Trophoblast cell (in vitro differentiated cells and primary cell): ENCODE data around the gene FAM200B. TPM values are rescaled to one million over a fixed set of nuclear protein-coding genes. Genes with fewer than 3 reads are reported as not detected.

Experiments used
- DNase-seq, 2 donors: peaks; one replicate each; pipeline ENCODE4 v3.0.0-alpha.2; 2016
- H2AFZ ChIP-seq: 2 replicates; pipeline ENCODE4 v1.6.1; 2013; ENCODE audit warnings: low read length, moderate library complexity, mild to moderate bottlenecking; ENCODE audit not compliant: insufficient read depth, poor library complexity
- H2AK5ac ChIP-seq: 2 replicates; pipeline ENCODE4 v1.6.1; 2013; ENCODE audit warnings: mild to moderate bottlenecking, low read length
- H2BK120ac ChIP-seq: 2 replicates; pipeline ENCODE4 v1.6.1; 2013; ENCODE audit warnings: low read length, mild to moderate bottlenecking, moderate library complexity; ENCODE audit not compliant: insufficient read depth, poor library complexity
- H2BK12ac ChIP-seq: 2 replicates; pipeline ENCODE4 v1.6.1; 2013; ENCODE audit warnings: mild to moderate bottlenecking, low read length, moderate library complexity
- H2BK5ac ChIP-seq: 2 replicates; pipeline ENCODE4 v1.6.1; 2013; ENCODE audit warnings: low read length, low read depth, moderate library complexity, mild to moderate bottlenecking; ENCODE audit not compliant: poor library complexity
- H3K14ac ChIP-seq: 2 replicates; pipeline ENCODE4 v1.6.1; 2013; ENCODE audit warnings: mild to moderate bottlenecking, low read length
- H3K18ac ChIP-seq: 2 replicates; pipeline ENCODE4 v1.6.1; 2013; ENCODE audit warnings: mild to moderate bottlenecking, low read length
- H3K23ac ChIP-seq: 2 replicates; pipeline ENCODE4 v1.6.1; 2013; ENCODE audit warnings: low read length
- H3K27ac ChIP-seq: 2 replicates; pipeline ENCODE4 v1.5.1; 2013; ENCODE audit warnings: low read depth, mild to moderate bottlenecking, inconsistent platforms, low read length, moderate library complexity
- H3K27me3 ChIP-seq: 2 replicates; pipeline ENCODE4 v1.6.1; 2013; ENCODE audit warnings: inconsistent platforms, mild to moderate bottlenecking, low read length, moderate library complexity; ENCODE audit not compliant: insufficient read depth
- H3K36me3 ChIP-seq, 2 experiments: 1 replicate in 1 of 2; 2 replicates in 1 of 2; pipeline ENCODE4 v1.6.1; 2013; ENCODE audit warnings: low read length in 2 of 2, mild to moderate bottlenecking in 2 of 2, moderate library complexity in 1 of 2; ENCODE audit not compliant: insufficient read depth in 2 of 2, control insufficient read depth in 1 of 2
- H3K4ac ChIP-seq: 2 replicates; pipeline ENCODE4 v1.6.1; 2013; ENCODE audit warnings: low read depth, mild to moderate bottlenecking, low read length, moderate library complexity
- H3K4me1 ChIP-seq, 2 experiments: 1 replicate in 1 of 2; 2 replicates in 1 of 2; pipeline ENCODE4 v1.6.1; 2013; ENCODE audit warnings: low read length in 2 of 2, mild to moderate bottlenecking in 2 of 2, moderate library complexity in 1 of 2; ENCODE audit not compliant: insufficient read depth in 2 of 2, control insufficient read depth in 1 of 2
- H3K4me2 ChIP-seq: 2 replicates; pipeline ENCODE4 v1.6.1; 2013; ENCODE audit warnings: inconsistent platforms, mild to moderate bottlenecking, low read length, moderate library complexity
- H3K4me3 ChIP-seq: 2 replicates; pipeline ENCODE4 v1.5.1; 2013; ENCODE audit warnings: mild to moderate bottlenecking, low read depth, low read length, inconsistent platforms
- H3K79me1 ChIP-seq: one replicate; pipeline ENCODE4 v1.6.1; 2013; ENCODE audit warnings: low read length
- H3K79me2 ChIP-seq: 2 replicates; pipeline ENCODE4 v1.6.1; 2013; ENCODE audit warnings: low read length, mild to moderate bottlenecking; ENCODE audit not compliant: control insufficient read depth, insufficient read depth, poor library complexity
- H3K9ac ChIP-seq: 2 replicates; pipeline ENCODE4 v1.6.1; 2013; ENCODE audit warnings: mild to moderate bottlenecking, low read length
- H3K9me3 ChIP-seq: 2 replicates; pipeline ENCODE4 v1.6.1; 2013; ENCODE audit warnings: low read depth, mild to moderate bottlenecking, control low read depth, inconsistent platforms, low read length; ENCODE audit not compliant: insufficient read depth
- H4K12ac ChIP-seq: 2 replicates; pipeline ENCODE4 v1.6.1; 2013; ENCODE audit warnings: low read depth, mild to moderate bottlenecking, low read length, moderate library complexity
- H4K8ac ChIP-seq: 2 replicates; pipeline ENCODE4 v1.6.1; 2013; ENCODE audit warnings: low read depth, mild to moderate bottlenecking, low read length, moderate library complexity
- H4K91ac ChIP-seq: one replicate; pipeline ENCODE4 v1.6.1; 2013; ENCODE audit warnings: low read depth, mild to moderate bottlenecking, low read length, moderate library complexity
- WGBS: extraction: QIAGEN DNeasy Blood & Tissue Kit; methylation state at CpG from one replicate; pipeline ENCODE4 v1.1.7; 2013; ENCODE audit warnings: missing lambda C conversion rate; ENCODE audit not compliant: insufficient read length, insufficient coverage; ENCODE audit errors: extremely low coverage; 5-methylcytosine and 5-hydroxymethylcytosine counted together
- polyA plus RNA-seq: library from polyadenylated mRNA; stranded (reverse); fragments of 200-250 nt; gene quantifications from 2 replicates; pipeline ENCODE4 v1.2.3, GENCODE V29; 2013

The FAM200B gene
- polyA plus RNA-seq, result 60.1 and 63.5 TPM in 2 replicates

GRCh38 chr4:15681372-15682241, at the start of gene FAM200B:
FAM200B (plus strand) TSS chr4:15681827; CDS start chr4:15686978, 5,151 bp downstream.
- WGBS, result no CpG with 5 or more reads among the region's 56 CpGs

GRCh38 chr4:15636818-15637217, 44.8 kb upstream of the FAM200B start:
- Histone ChIP-seq H3K4me2 (no peak overlapping the region), H2BK120ac (no peak overlapping the region), H3K9me3 (no peaks in the 10 kb centered on the region), H2AK5ac (no peak overlapping the region), H4K91ac (no peak overlapping the region), H3K4ac (no peak overlapping the region), H3K9ac (no peak overlapping the region), H3K4me1 (no peaks in the 10 kb centered on the region), H3K4me3 (no peak overlapping the region), H3K27ac (no peak overlapping the region), H2BK5ac (no peak overlapping the region), H3K18ac (no peak overlapping the region), H3K14ac (no peak overlapping the region), H3K27me3 (no peaks in the 10 kb centered on the region), H4K12ac (no peak overlapping the region), H2BK12ac (no peak overlapping the region), H2AFZ (no peak overlapping the region), H3K36me3 (peaks cover 10 to 15% of the 10 kb centered on the region in 2 experiments), H3K79me1 (no peaks in the 10 kb centered on the region), H3K23ac (no peak overlapping the region), H3K79me2 (no peaks in the 10 kb centered on the region), H4K8ac (no peak overlapping the region)
- no CpG with 5 or more reads among the region's 1 CpG for WGBS
- peak in 1 of 2 donors; percentile 21 for DNase-seq

More at GRCh38 chr4:15681372-15682241, at the start of gene FAM200B:
- H3K4me1 ChIP-seq, result peaks cover 2 to 8% of the 10 kb centered on the region in 2 experiments
- H4K12ac ChIP-seq, result peak within 1 kb of the TSS; percentile 78
- H3K23ac ChIP-seq, result no peak within 1 kb of the TSS
- H4K8ac ChIP-seq, result peak within 1 kb of the TSS; percentile 94
- peak within 1 kb of the TSS; percentile 95 for H2AK5ac ChIP-seq
- no peaks in the 10 kb centered on the region for H3K9me3 ChIP-seq
- peak within 1 kb of the TSS; percentile 98 for H3K14ac ChIP-seq
- H3K27ac ChIP-seq, result peak within 1 kb of the TSS; percentile 99
- peak within 1 kb of the TSS; percentile 78 for H2BK120ac ChIP-seq
- H3K4me3 ChIP-seq, result peak within 1 kb of the TSS; percentile 86
- H2AFZ ChIP-seq, result peak within 1 kb of the TSS; percentile 92
- H3K9ac ChIP-seq, result peak within 1 kb of the TSS; percentile 99
- peaks cover 10% of the 10 kb centered on the region for H3K79me2 ChIP-seq
- H3K4me2 ChIP-seq, result peak within 1 kb of the TSS; percentile 52
- peak within 1 kb of the TSS; percentile 94 for H2BK5ac ChIP-seq
- H4K91ac ChIP-seq, result peak within 1 kb of the TSS; percentile 98
- peak; percentile 99 to 100 for DNase-seq
- H2BK12ac ChIP-seq, result peak within 1 kb of the TSS; percentile 58
- peak within 1 kb of the TSS; percentile 99 for H3K4ac ChIP-seq
- no peaks in the 10 kb centered on the region for H3K36me3 ChIP-seq
- no peaks in the 10 kb centered on the region for H3K27me3 ChIP-seq
- peaks cover 11% of the 10 kb centered on the region for H3K79me1 ChIP-seq
- peak within 1 kb of the TSS; percentile 97 for H3K18ac ChIP-seq

GRCh38 chr4:15638418-15638817, 43.2 kb upstream of the FAM200B start:
- no peak overlapping the region for H2BK12ac ChIP-seq
- H3K4me2 ChIP-seq, result no peak overlapping the region
- no peaks in the 10 kb centered on the region for H3K9me3 ChIP-seq
- no peak overlapping the region for H3K23ac ChIP-seq
- no peak overlapping the region for H2AFZ ChIP-seq
- no peak overlapping the region for H3K14ac ChIP-seq
- H2AK5ac ChIP-seq, result no peak overlapping the region
- H3K36me3 ChIP-seq, result peaks cover 8 to 14% of the 10 kb centered on the region in 2 experiments
- no peak for DNase-seq
- no peak overlapping the region for H3K4ac ChIP-seq
- no peak overlapping the region for H2BK5ac ChIP-seq
- no peak overlapping the region for H2BK120ac ChIP-seq
- H3K4me1 ChIP-seq, result no peaks in the 10 kb centered on the region
- H3K4me3 ChIP-seq, result no peak overlapping the region
- H3K9ac ChIP-seq, result no peak overlapping the region
- H4K12ac ChIP-seq, result no peak overlapping the region
- no peak overlapping the region for H4K8ac ChIP-seq
- WGBS, result no CpG with 5 or more reads among the region's 6 CpGs
- no peak overlapping the region for H3K18ac ChIP-seq
- H3K79me1 ChIP-seq, result no peaks in the 10 kb centered on the region
- no peak overlapping the region for H4K91ac ChIP-seq
- H3K27ac ChIP-seq, result no peak overlapping the region
- no peaks in the 10 kb centered on the region for H3K79me2 ChIP-seq
- H3K27me3 ChIP-seq, result no peaks in the 10 kb centered on the region

- Histone ChIP-seq H2BK120ac (no peak overlapping the region), H3K23ac (no peak overlapping the region), H3K4me1 (no peaks in the 10 kb centered on the region), H3K9me3 (no peaks in the 10 kb centered on the region), H3K4ac (no peak overlapping the region), H3K4me2 (no peak overlapping the region), H3K36me3 (peaks cover 0 to 3% of the 10 kb centered on the region in 2 experiments), H2AK5ac (no peak overlapping the region), H4K8ac (no peak overlapping the region), H3K14ac (no peak overlapping the region), H4K12ac (no peak overlapping the region), H3K18ac (no peak overlapping the region), H2BK12ac (no peak overlapping the region), H3K9ac (no peak overlapping the region), H3K79me1 (no peaks in the 10 kb centered on the region), H3K4me3 (no peak overlapping the region), H3K27ac (no peak overlapping the region), H3K27me3 (no peaks in the 10 kb centered on the region), H3K79me2 (peaks cover 6% of the 10 kb centered on the region), H2AFZ (no peak overlapping the region), H4K91ac (no peak overlapping the region), H2BK5ac (no peak overlapping the region)
- DNase-seq, result no peak
- WGBS, result no CpG with 5 or more reads among the region's 2 CpGs
These were observed 33.0 kb upstream of the FAM200B start for GRCh38 chr4:15648600-15648999.
